Middle frontal gyrus (tissue), 1 donor: ENCODE measurements around the gene MBLAC2.

ENCODE experiments used
- DNase-seq: peaks from one replicate; pipeline ENCODE4 v3.0.0-alpha.2; 2015; ENCODE audit warnings: low spot score; ENCODE audit errors: extremely low spot score

The MBLAC2 gene

DNA sequence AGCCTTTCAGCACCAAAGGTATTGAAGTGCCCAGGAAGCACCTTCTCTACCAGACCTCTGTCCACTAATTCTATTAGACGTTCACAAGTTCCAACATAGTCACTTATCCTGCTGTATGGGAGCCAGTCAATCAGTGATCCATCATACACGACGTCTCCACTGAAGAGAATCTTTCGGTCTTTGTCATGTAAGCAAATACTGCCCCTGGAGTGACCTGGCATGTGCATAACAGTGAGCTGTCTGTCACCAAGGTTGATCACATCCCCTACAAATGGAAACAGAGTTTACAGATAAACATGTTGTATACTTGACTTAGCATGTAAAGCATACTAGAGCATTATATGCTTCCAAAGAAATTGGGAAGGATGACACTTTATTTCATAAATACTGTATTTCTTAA is 13.3 kb downstream of the MBLAC2 start:
- DNase-seq, result no peak

DNA sequence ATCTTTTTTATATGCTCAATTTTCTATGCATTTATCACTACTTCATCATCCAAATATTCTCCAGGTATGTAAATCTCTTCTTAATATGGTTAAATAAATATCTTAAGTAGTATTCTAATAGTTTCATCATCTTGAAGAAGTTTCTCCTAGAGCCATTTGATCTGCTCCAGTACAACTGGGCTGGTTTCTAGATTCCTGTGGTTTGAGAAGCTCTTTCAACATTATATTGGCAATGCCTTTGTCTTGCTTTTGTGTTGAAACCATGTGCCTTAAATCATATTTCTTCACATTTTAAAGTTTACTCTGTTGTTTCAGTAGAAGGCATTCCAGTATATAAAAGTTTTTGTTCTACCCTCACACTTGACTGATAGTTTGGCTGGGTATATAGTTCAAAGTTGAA is 27.6 kb downstream of the MBLAC2 start:
- no peak for DNase-seq

DNA sequence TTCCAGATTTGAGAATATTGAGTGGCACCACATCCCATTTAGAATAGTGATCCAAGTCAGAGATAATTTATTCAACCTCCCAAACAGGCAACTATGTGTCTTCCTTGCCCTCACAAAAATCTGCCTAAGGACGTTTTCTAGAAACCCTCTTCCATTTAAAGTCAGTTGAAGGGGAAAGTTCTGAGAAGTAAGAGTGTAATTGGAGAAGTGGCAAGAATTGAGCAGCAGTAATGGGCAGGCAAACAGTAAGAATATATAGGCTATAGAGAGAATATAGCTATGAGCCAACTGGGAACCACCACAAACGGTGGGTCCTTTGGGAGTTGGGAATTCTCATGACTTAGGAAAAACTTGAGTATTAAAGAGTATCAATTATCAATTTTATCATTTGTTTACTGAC is 33.9 kb downstream of the MBLAC2 start:
- no peak for DNase-seq

DNA sequence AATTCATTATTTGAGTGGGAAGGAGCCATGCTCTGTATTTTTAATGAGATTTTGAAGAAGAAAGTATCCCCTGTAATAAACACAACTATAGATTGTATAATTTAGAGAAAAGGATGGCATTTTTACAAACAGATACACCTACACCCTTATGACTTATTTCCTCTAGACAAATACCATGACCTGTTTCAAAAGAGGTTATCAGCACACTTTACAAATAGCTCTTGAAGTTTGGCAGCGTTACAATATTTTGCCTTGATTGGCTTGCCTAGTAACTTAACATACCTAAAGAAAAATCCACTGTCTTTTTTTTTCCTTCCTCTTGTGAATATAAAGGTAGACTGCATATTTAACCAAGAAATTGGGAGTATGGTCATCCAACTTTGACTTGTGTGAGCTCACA is 36.5 kb downstream of the MBLAC2 start:
- no peak for DNase-seq

DNA sequence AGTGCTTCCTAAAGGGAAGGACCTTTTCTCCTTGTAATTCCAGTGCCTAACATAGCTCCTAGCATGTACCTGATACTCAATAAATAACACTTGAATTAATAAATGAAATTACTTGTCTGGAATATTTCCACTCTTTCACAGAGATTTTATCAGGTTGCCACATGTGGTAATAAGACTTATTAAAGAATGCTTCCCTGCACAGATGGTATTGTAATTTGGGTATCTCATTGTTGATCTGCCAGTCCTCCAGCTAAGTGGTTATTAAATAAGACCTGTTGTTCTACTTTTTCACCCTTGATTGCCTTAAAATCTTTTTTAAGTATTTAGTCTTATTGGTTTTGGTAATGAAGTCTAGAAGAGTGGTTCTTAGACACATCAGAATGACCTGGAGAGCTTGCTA is 36.9 kb downstream of the MBLAC2 start:
- DNase-seq, result no peak

DNA sequence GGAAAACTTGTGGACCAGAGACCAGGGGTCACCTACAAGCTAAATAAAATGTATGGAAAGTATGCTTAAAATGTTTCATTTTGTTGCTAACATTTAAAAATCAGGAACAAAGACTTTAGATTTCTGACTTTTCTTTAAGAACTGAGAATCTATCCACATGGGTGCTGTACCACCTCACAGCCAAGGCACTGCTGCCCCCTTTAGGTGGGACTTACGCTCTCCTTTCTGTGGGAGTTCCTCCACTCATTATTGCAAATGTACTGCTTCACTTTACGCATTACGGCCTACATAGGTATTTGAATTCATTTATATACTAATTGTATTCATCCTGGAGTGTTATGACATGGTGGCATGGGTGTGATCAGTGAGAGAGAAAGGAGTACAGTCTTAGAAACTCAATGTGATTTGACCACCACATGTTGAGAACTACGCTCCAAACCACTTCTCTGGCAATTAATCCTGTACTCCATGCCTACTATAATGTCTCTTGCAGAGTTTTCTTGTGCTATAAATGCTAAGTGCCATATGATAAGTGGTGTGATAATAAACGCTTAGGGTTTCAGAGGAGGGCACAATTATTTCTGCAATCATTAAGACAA is 40.4 kb downstream of the MBLAC2 start:
- peak; percentile 19 for DNase-seq

DNA sequence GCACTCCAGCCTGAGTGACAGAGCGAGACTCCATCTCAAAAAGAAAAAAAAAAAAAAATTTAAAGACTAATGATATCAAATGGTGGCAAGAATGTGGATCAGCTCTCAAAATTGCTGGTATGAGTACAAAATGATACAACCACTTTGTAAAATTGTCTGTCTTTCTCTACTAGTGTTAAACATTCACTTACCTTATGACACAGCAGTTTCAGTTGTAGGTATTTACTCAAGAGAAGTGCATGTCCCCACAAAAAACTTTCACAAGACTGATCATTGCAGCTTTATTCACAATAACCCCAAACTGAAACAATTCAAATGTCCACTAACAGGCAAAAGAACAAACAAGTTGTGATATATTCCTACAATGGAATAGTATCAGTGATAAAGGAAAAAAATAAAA is 50.3 kb downstream of the MBLAC2 start:
- DNase-seq, result no peak

DNA sequence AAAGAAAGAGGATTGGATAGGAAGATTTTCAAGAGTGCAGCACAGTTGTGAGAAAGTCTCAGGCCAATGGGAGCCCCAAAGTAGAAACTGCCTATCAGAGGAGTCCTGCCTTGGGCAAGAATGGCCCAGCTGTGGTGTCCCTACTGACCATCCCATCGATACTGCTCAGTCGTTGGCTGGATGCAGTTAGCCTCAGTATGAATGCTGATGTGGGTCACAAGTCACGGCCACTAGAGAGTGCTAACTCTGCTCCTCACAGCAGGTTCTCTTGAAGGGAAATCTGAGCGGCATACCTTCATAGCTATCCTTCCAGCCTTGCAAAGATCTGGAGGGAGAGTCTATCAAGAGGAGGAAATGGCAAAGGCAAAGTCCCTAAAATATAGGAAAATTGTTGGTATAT is 53.4 kb downstream of the MBLAC2 start:
- DNase-seq, result no peak

DNA sequence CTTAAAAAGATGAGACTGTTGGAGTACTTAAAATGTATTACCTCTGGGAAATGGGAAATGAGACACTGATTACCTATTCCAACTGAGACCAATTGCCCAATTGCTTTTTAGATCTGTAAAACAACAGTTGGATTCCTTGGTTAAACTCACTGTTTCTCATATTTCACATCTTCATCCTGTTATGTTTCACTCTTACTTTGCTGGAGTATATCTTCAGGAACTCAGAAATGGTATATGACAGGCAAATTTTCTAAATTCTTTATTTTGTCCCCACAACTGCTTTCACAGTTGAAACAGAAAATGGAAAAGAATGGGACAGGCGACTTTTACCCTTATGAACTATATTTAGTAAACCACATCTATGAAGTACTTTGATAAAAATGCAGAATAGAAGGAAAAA is 56.4 kb downstream of the MBLAC2 start:
- DNase-seq, result no peak

DNA sequence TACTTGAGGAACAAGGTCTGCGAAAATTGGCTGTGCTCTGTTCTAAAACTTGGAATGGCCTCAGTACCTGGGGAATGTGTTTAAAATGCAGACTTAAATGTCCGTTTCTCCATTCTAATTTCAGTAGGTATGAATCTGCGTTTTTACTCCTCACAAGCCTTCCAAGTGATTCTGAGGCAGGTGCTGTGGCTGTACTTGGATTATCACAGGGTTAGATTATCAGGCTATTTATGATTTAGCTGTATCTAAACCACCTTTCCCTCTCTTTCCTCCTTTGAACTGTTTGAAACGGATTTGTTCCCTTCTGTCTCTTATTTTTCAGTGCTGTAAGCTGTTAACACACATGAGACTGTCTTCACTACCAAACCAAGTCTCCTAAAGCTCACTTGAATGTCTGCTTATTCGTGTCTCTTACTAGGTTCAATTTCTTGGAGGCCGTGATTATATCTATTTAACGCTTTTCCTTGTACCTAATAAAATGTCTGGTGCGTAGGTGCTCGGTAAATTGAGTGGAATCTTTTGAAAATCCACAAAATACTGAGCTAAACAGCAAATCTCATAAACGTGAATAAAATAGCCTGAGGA is 64.3 kb downstream of the MBLAC2 start:
- no peak for DNase-seq

DNA sequence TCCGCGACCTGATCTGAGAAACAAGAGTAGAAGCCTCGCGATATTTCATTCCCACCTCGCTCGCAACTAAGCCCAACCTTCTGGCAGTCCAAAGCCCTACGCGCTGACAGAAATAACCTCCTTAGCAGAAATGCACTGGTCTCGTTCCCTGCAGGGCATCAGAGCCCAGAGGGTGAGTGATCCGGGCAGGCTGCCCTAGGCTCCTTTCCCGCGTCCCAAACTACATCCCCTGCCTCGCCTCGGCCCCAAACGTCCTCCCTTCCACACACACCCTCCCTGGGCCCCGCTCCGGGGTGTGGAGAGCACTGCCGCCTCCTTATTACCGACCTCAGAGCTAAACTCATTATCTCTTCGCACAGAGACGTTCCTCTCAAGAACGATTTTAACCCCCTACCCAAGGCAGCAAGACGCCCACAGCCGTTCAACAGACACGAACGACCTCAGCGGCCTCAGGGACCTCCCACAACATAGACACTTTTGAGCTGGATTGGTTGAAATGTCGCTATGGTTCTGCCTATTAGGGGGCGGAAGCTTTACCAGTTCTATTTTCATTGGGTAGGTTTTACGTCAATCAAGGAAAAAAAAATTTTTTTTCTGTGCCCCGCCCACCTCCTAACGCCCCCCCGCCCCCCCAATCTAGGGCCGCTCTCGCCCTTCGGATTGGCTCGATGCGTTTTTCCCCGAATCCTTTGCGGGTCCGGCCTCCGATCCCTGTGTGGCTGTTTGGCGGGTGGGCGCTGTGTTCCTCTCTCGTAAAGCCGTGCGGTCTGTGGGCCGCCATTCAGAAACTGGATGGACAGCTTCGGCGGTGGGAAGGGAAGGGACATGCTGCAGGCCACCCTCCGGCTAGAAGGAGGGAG is 65.0 kb downstream of the MBLAC2 start, which contains the start of gene CETN3:
Gene CETN3, minus strand, starts transcription at position 439 of the 860 bp plus-strand sequence. Its CDS starts 95 bp downstream, at position 344.
- DNase-seq, result peak; percentile 96

DNA sequence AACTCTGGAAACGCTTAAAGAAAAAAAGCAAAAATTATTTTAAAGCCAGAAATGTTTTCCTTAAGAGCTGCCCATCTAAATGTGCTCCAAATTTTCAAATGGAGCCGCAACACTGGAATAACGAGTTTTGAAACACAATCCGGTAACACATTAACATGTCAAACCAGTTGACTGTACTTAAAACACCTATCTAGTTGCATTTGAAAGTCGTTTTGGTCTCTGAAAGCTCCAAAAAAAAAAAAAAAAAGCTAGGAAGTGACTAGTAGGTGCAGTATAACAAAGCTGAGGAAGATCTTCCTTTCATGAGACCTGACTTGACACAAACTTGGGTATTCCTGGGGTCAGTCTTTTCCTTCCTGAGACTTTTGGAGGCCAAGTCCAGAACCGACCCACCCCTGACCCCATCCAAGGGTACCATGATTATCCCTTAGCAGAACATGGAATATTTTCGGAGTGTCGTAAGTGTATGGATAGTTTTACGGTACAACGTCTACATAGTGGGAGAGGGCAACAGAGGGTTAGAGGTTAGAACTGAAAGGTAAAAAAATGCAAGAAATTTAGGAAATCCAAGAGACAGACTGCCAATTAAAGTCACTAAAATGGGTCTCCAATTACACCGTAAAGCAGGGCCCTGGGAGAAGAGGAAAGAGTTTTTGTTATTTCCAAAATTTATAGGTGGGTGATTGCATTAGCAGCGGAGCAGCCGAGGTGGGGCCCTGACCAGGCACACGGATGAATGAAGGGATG is 65.8 kb downstream of the MBLAC2 start:
- no peak for DNase-seq
